HepG2 (cell line): ENCODE results near the gene PTCH1. TPM values are rescaled to one million over a fixed set of nuclear protein-coding genes. Genes with fewer than 3 reads are reported as not detected.

Source experiments
- ATAC-seq: fragments of 200-7000 bp; cut with Tn5 transposase; 3 replicates; pipeline ENCODE4 v1.9.1; 2020; ENCODE audit warnings: mild to moderate bottlenecking, moderate library complexity
- BruUV-seq: library from RNA; stranded (reverse); fragments of 400-500 nt; replicated peaks from 2 replicates; lab custom pipeline; 2021; lab: Mats Ljungman, UMichigan
- CTCF ChIA-PET: fragments of 300-600 bp; formaldehyde crosslinking; extraction: SDS; loops from one replicate; lab custom pipeline; 2021; ENCODE audit warnings: low total read pairs, inconsistent platforms, low intra/inter-chr PET ratio; lab: Yijun Ruan, JAX
- POLR2A ChIA-PET: fragments of 350-600 bp; sonication (Branson Sonifier 250); formaldehyde crosslinking; loops from one replicate; lab custom pipeline; 2020; ENCODE audit warnings: antibody characterized with exemption, inconsistent platforms; lab: Yijun Ruan, JAX
- DNase-seq: peaks from one replicate; pipeline ENCODE4 v3.0.0-alpha.2; 2015; ENCODE audit warnings: low spot score
- FAIRE-seq: peaks from 3 replicates; lab custom pipeline; 2011; peaks lifted over from hg19 to GRCh38; lab: Jason Lieb, UNC
- H2AFZ ChIP-seq: one replicate; pipeline ENCODE4 v1.6.1; 2011; ENCODE audit warnings: low read length, inconsistent platforms
- H3K27ac ChIP-seq: fragments of 300-600 bp; 3 replicates; pipeline ENCODE4 v1.8.0; 2011; ENCODE audit warnings: mixed run types, mild to moderate bottlenecking, mixed read lengths, low read length, inconsistent platforms; ENCODE audit not compliant: insufficient read depth; ENCODE audit errors: extremely low read length
- H3K27me3 ChIP-seq, 2 experiments: fragments of 200-600 bp in 1 of 2; 2 replicates in 1 of 2; 3 replicates in 1 of 2; pipeline versions ENCODE4 v1.6.0 to v1.8.0; 2011; ENCODE audit warnings: low read length in 2 of 2, mild to moderate bottlenecking in 2 of 2, moderate library complexity in 2 of 2, inconsistent platforms in 1 of 2; ENCODE audit not compliant: insufficient read depth in 2 of 2, control insufficient read depth in 1 of 2
- H3K36me3 ChIP-seq, 2 experiments: fragments of 200-600 bp in 1 of 2; replicated peaks in 1 of 2; 2 replicates in 1 of 2; 3 replicates in 1 of 2; pipeline versions ENCODE4 v1.5.1 to v1.8.0; 2011; ENCODE audit warnings: low read length in 2 of 2, inconsistent platforms in 1 of 2; ENCODE audit not compliant: insufficient read depth in 2 of 2, control insufficient read depth in 1 of 2
- H3K4me1 ChIP-seq: 2 replicates; pipeline ENCODE4 v1.5.1; 2012; ENCODE audit warnings: low read length, inconsistent platforms; ENCODE audit not compliant: insufficient read depth
- H3K4me2 ChIP-seq: 2 replicates; pipeline ENCODE4 v1.6.0; 2011; ENCODE audit warnings: low read depth, low read length, inconsistent platforms
- H3K4me3 ChIP-seq, 3 experiments: fragments of 200-600 bp in 1 of 3; sonication (generic), shearing (Covaris generic) in 1 of 3; replicated peaks in 1 of 3; 2 replicates each; pipeline ENCODE4 v1.5.1; 2011 to 2016; ENCODE audit warnings: low read length in 3 of 3, inconsistent platforms in 2 of 3, low read depth in 2 of 3, mild to moderate bottlenecking in 2 of 3, control low read depth in 1 of 3, mixed read lengths in 1 of 3; ENCODE audit not compliant: insufficient read depth in 1 of 3
- H3K79me2 ChIP-seq: one replicate; pipeline ENCODE4 v1.6.1; 2011; ENCODE audit warnings: low read length, inconsistent platforms; ENCODE audit not compliant: insufficient read depth
- H3K9ac ChIP-seq: 2 replicates; pipeline ENCODE4 v1.6.0; 2011; ENCODE audit warnings: mild to moderate bottlenecking, low read depth, low read length, inconsistent platforms; ENCODE audit not compliant: insufficient read depth
- H3K9me3 ChIP-seq: 2 replicates; pipeline ENCODE4 v1.5.1; 2012; ENCODE audit warnings: mild to moderate bottlenecking, low read length
- H4K20me1 ChIP-seq: 2 replicates; pipeline ENCODE4 v1.6.0; 2011; ENCODE audit warnings: inconsistent platforms, mild to moderate bottlenecking, low read length, moderate library complexity; ENCODE audit not compliant: insufficient read depth
- ARID4A ChIP-seq: sonication (generic); formaldehyde crosslinking; IDR thresholded peaks from 2 replicates; pipeline ENCODE4 v1.5.0; 2020; ENCODE audit warnings: mild to moderate bottlenecking, missing genetic modification reagents, borderline replicate concordance
- ATAD3A ChIP-seq: sonication (generic); formaldehyde crosslinking; IDR thresholded peaks from 2 replicates; pipeline ENCODE4 v1.4.0; 2020; ENCODE audit warnings: missing genetic modification reagents
- BCLAF1 ChIP-seq: fragments of 450-650 bp; IDR thresholded peaks from 2 replicates; pipeline ENCODE4 v1.6.1; 2017; ENCODE audit warnings: mild to moderate bottlenecking
- CBX1 ChIP-seq: IDR thresholded peaks from one replicate; pipeline ENCODE4 v1.6.1; 2016; ENCODE audit warnings: antibody characterized with exemption, low read depth
- CENPBD1 ChIP-seq: sonication (generic); formaldehyde crosslinking; IDR thresholded peaks from 2 replicates; pipeline ENCODE4 v1.8.0; 2022; ENCODE audit warnings: missing genetic modification reagents, low read depth, mild to moderate bottlenecking, borderline replicate concordance
- FOSL2 ChIP-seq: sonication (generic); formaldehyde crosslinking; IDR thresholded peaks from 2 replicates; pipeline ENCODE4 v1.4.0; 2020; ENCODE audit warnings: missing genetic modification reagents
- FOXK2 ChIP-seq: fragments of 450-650 bp; IDR thresholded peaks from 2 replicates; pipeline ENCODE4 v1.6.1; 2016
- HNRNPK ChIP-seq: fragments of 200-400 bp; formaldehyde crosslinking; IDR thresholded peaks from 2 replicates; pipeline ENCODE4 v1.6.1; 2018; ENCODE audit warnings: low read length, low read depth, moderate library complexity, mild to moderate bottlenecking; ENCODE audit not compliant: poor library complexity, severe bottlenecking
- KLF15 ChIP-seq: sonication (generic); formaldehyde crosslinking; IDR thresholded peaks from 2 replicates; pipeline ENCODE4 v1.8.1; 2023; ENCODE audit warnings: borderline replicate concordance, mild to moderate bottlenecking, inconsistent platforms, missing genetic modification reagents, mixed read lengths
- NR2F1 ChIP-seq, 2 experiments: fragments of 450-650 bp in 1 of 2; formaldehyde crosslinking in 1 of 2; IDR thresholded peaks; 2 replicates each; pipeline versions ENCODE4 v1.5.0 to v1.6.1; 2016 to 2020; ENCODE audit warnings: mild to moderate bottlenecking in 1 of 2, missing compliant biosample characterization in 1 of 2, missing genetic modification reagents in 1 of 2, moderate library complexity in 1 of 2
- NR2F6 ChIP-seq, 2 experiments: IDR thresholded peaks; 2 replicates each; pipeline ENCODE4 v1.6.1; 2016; ENCODE audit warnings: antibody characterized with exemption in 1 of 2, mild to moderate bottlenecking in 1 of 2
- SP4 ChIP-seq: sonication (generic); formaldehyde crosslinking; IDR thresholded peaks from 2 replicates; pipeline ENCODE4 v1.8.1; 2023; ENCODE audit warnings: mild to moderate bottlenecking, missing genetic modification reagents
- TGIF2 ChIP-seq: IDR thresholded peaks from 2 replicates; pipeline ENCODE4 v1.6.1; 2016; ENCODE audit warnings: control low read depth, missing compliant biosample characterization
- ZBTB39 ChIP-seq: sonication (generic); formaldehyde crosslinking; IDR thresholded peaks from 2 replicates; pipeline ENCODE4 v1.5.0; 2020; ENCODE audit warnings: missing genetic modification reagents
- WGBS: methylation state at CpG from one replicate; pipeline ENCODE4 v1.1.6; 2017; ENCODE audit warnings: low lambda C conversion rate; 5-methylcytosine and 5-hydroxymethylcytosine counted together
- in situ Hi-C: cut with HindIII; loops from 2 replicates; pipeline ENCODE4 v1.10.0; 2017; ENCODE audit warnings: low pct_unique_long_range_greater_than_20kb; ENCODE audit not compliant: extremely low pct_ligation_motif_present
- intact Hi-C: fragments of 100-400 bp; cut with micrococcal nuclease; formaldehyde crosslinking; loops from one replicate; pipeline ENCODE4 v1.10.0; 2022; ENCODE audit not compliant: unreplicated experiment
- polyA plus RNA-seq, 8 experiments: library from polyadenylated mRNA; depleted of rRNA in 3 of 8; stranded (reverse) in 7 of 8; unstranded in 1 of 8; fragments of >200 nt; fragmentation: Illumina TruSeq in 4 of 8; extraction: Trizol in 4 of 8; gene quantifications; 2 replicates each; pipeline versions ENCODE4 v1.2.1 to v1.2.3, GENCODE V29; 2011 to 2016; ENCODE audit warnings: low read depth in 4 of 8, missing spikeins in 1 of 8, mixed read lengths in 1 of 8; ENCODE audit not compliant: insufficient read depth in 1 of 8
- total RNA-seq, 5 experiments: library from RNA; depleted of rRNA; stranded (reverse); fragments of >200 nt; fragmentation: Illumina TruSeq; extraction: Trizol; gene quantifications; 2 replicates each; pipeline ENCODE4 v1.2.3, GENCODE V29; 2016; ENCODE audit warnings: low read depth in 1 of 5

Gene PTCH1
- total and polyA plus RNA-seq, 2 of the 13 experiments (the other 11 are each of a cell fraction or from before 2014, with no cell fraction given) = 2.8 to 3.9 TPM

- Histone ChIP-seq H3K4me3 (no peak overlapping the region), H3K79me2 (peaks cover 3% of the 10 kb centered on the region), H3K27ac (no peak overlapping the region), H3K9me3 (no peaks in the 10 kb centered on the region), H3K4me1 (peaks cover 34% of the 10 kb centered on the region), H2AFZ (no peak overlapping the region), H3K36me3 (no peaks in the 10 kb centered on the region), H3K27me3 (peaks cover 4 to 26% of the 10 kb centered on the region in 2 experiments; a peak in 4 of 5 replicates), H4K20me1 (no peaks in the 10 kb centered on the region), H3K4me2 (no peak overlapping the region), H3K9ac (no peak overlapping the region)
- no peak for DNase-seq
- BruUV-seq = no TSS peak
- no peak for ATAC-seq
- intact Hi-C loops = loop anchor here (5.0 to 10.0 kb wide), 4 partner anchors 197 to 700 kb away; partner anchors contain the start of gene FANCC
- FAIRE-seq = no peak
- CTCF ChIA-PET = no interaction called here
- WGBS = 81% methylated on average over 5 of the region's 5 CpGs
- in situ Hi-C loops = no loop called here
- POLR2A ChIA-PET = no interaction called here
- TF ChIP-seq ATAD3A (CRISPR knock-in tag) (no peak), SP4 (CRISPR knock-in tag) (no peak), BCLAF1 (no peak), NR2F1 (CRISPR knock-in tag; IDR thresholded peaks at IDR 0.05) (no peak), NR2F6 (IDR thresholded peaks at IDR 0.05) (no peak), NR2F6 (CRISPR knock-in tag; IDR thresholded peaks at IDR 0.05) (no peak), FOSL2 (CRISPR knock-in tag) (no peak), CBX1 (no peak), ARID4A (CRISPR knock-in tag) (no peak), CENPBD1 (CRISPR knock-in tag) (no peak), FOXK2 (no peak), KLF15 (CRISPR knock-in tag) (no peak), TGIF2 (CRISPR knock-in tag) (no peak), ZBTB39 (no peak), HNRNPK (no peak)
Observed at GRCh38 chr9:95514342-95514741, 2.4 kb downstream of the PTCH1 start.
